Neuron (in vitro differentiated cells): ENCODE data around the gene NCEH1.

Experiments
- H2AFZ ChIP-seq: one replicate; pipeline ENCODE4 v1.6.1; 2013; ENCODE audit warnings: low read depth, mild to moderate bottlenecking, inconsistent platforms, low read length, moderate library complexity
- H3K27me3 ChIP-seq: one replicate; pipeline ENCODE4 v1.6.1; 2013; ENCODE audit warnings: low read length; ENCODE audit not compliant: insufficient read depth
- H3K36me3 ChIP-seq: one replicate; pipeline ENCODE4 v1.6.1; 2013; ENCODE audit warnings: low read length; ENCODE audit not compliant: insufficient read depth
- H3K4me1 ChIP-seq: one replicate; pipeline ENCODE4 v1.6.1; 2013; ENCODE audit warnings: low read length; ENCODE audit not compliant: insufficient read depth
- H3K4me3 ChIP-seq: 2 replicates; pipeline ENCODE4 v1.5.1; 2013; ENCODE audit warnings: mild to moderate bottlenecking, low read length, moderate library complexity
- H3K9me3 ChIP-seq: one replicate; pipeline ENCODE4 v1.6.1; 2013; ENCODE audit warnings: low read length

NCEH1 gene

DNA sequence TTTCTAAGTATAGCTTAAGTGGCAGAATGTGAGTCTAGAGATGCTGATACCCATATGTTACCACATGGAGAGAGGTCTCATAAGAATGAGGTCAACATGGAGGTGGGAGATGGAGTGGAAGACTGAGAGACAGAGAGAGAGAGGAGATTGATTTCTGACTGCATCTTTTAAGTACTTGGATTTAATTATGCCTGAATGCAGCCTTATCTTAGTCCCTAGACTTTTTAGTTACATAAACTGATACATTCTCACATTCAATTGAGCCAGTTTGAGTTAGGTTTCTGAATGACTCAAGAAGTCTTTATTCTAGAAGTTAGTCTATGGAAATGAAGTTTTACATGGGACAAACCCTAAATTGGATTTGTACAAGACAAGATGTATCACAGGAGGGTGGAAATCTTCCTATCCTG is 129.1 kb downstream of the NCEH1 start:
- no peaks in the 10 kb centered on the region for H3K36me3 ChIP-seq
- no peak overlapping the region for H2AFZ ChIP-seq
- no peaks in the 10 kb centered on the region for H3K4me1 ChIP-seq
- no peaks in the 10 kb centered on the region for H3K9me3 ChIP-seq
- no peak overlapping the region for H3K4me3 ChIP-seq
- H3K27me3 ChIP-seq: no peaks in the 10 kb centered on the region

DNA sequence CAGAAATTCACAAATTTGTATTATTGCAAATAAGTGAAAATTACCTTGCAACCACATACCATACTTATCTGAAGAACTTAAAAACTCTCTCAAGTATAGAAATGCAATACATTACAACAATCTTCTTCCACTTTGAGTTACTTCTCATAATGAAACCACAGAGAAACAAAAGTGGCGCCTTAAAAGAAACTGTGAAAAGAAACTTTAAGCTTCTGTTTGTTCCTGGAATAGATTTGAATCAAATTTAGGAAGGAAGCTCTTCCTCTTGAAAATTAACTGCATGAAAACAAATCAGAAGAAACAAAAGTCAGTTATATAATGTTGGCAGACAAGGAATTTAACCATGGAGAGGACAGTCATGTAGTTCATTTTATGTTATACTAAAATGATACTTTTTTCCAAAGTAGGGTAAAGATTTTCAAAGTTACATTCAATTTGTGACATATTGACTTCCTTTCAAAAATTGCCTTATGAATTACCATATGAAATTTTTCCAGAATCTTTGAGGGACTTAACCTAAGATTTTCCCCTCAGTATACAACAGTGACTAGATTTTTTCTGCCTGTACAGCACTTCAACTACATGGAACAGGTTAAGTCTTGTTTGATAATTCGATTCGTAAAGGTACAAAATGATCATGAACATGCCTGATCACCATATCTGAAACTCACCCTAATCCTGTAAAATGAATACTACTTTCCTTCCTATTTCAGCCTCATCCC is 130.0 kb downstream of the NCEH1 start:
- H3K36me3 ChIP-seq: no peaks in the 10 kb centered on the region
- no peak overlapping the region for H2AFZ ChIP-seq
- no peaks in the 10 kb centered on the region for H3K4me1 ChIP-seq
- H3K27me3 ChIP-seq: no peaks in the 10 kb centered on the region
- H3K9me3 ChIP-seq: no peaks in the 10 kb centered on the region
- no peak overlapping the region for H3K4me3 ChIP-seq
